GM13976 (cell line): ENCODE data around the gene TMEM150B.

Source experiments
- DNase-seq: peaks from one replicate; pipeline ENCODE4 v3.0.0; 2012; ENCODE audit warnings: low spot score
- CTCF ChIP-seq: IDR thresholded peaks from 2 replicates; pipeline ENCODE4 v1.5.1; 2012; ENCODE audit warnings: borderline replicate concordance, mild to moderate bottlenecking; ENCODE audit not compliant: insufficient read depth; ENCODE audit errors: extremely low read depth, missing control alignments, control extremely low read depth
- in situ Hi-C: fragments of 300-500 bp; cut with MboI; formaldehyde crosslinking; loops from one replicate; pipeline ENCODE4 v1.12.0; 2022; ENCODE audit warnings: low sequenced_read_pairs, mixed read lengths, inconsistent platforms; ENCODE audit not compliant: unreplicated experiment

The TMEM150B gene

GRCh38 chr19:55277494-55277893 lies 47.6 kb downstream of the TMEM150B start:
- in situ Hi-C loops: no loop called here

GRCh38 chr19:55276720-55277430 lies 48.3 kb downstream of the TMEM150B start:
- DNase-seq: peak; percentile 31

More at GRCh38 chr19:55277494-55277893, 47.6 kb downstream of the TMEM150B start:
- no peak for TF ChIP-seq CTCF
- no peak for DNase-seq

GRCh38 chr19:55275851-55276719 lies 49.1 kb downstream of the TMEM150B start:
- in situ Hi-C loops: no loop called here
- peak; percentile 73 for DNase-seq
- TF ChIP-seq CTCF: no peak

More at GRCh38 chr19:55276720-55277430, 48.3 kb downstream of the TMEM150B start:
- in situ Hi-C loops: no loop called here
- no peak for TF ChIP-seq CTCF

- no peak for TF ChIP-seq CTCF
- in situ Hi-C loops: no loop called here
- no peak for DNase-seq
Observed at GRCh38 chr19:55273978-55274707, 51.0 kb downstream of the TMEM150B start.

- TF ChIP-seq CTCF: no peak
- no peak for DNase-seq
- in situ Hi-C loops: no loop called here
Observed at GRCh38 chr19:55272142-55272541, 53.0 kb downstream of the TMEM150B start.
